NT2/D1 (cell line): Measurements from ENCODE around the gene DNAAF1.
"Not testable (repeated sequence)": the region's sequence is repeated elsewhere in the genome, so short reads cannot be mapped to it uniquely, and the experiment has no call there.

Experiments
- DNase-seq: peaks from one replicate; pipeline ENCODE4 v3.0.0-alpha.2; 2011; ENCODE audit warnings: low read depth, low spot score
- H3K27me3 ChIP-seq: 2 replicates; pipeline ENCODE4 v1.6.0; 2011; ENCODE audit warnings: mild to moderate bottlenecking; ENCODE audit not compliant: insufficient read length, insufficient read depth
- H3K36me3 ChIP-seq: 2 replicates; pipeline ENCODE4 v1.6.1; 2011; ENCODE audit warnings: mild to moderate bottlenecking, low read length, mixed read lengths; ENCODE audit not compliant: insufficient read depth, insufficient read length
- H3K4me1 ChIP-seq: 2 replicates; pipeline ENCODE4 v1.5.1; 2011; ENCODE audit not compliant: insufficient read depth, insufficient read length
- H3K4me3 ChIP-seq: 2 replicates; pipeline ENCODE4 v1.5.1; 2011; ENCODE audit warnings: low read depth; ENCODE audit not compliant: insufficient read length
- H3K9ac ChIP-seq: 2 replicates; pipeline ENCODE4 v1.6.0; 2011; ENCODE audit warnings: low read depth; ENCODE audit not compliant: insufficient read length
- H3K9me3 ChIP-seq: 2 replicates; pipeline ENCODE4 v1.5.1; 2011; ENCODE audit warnings: mild to moderate bottlenecking, low read length; ENCODE audit not compliant: insufficient read depth
- SUZ12 ChIP-seq: IDR thresholded peaks from 2 replicates; pipeline ENCODE4 v1.6.1; 2011; ENCODE audit not compliant: insufficient read length, insufficient read depth; ENCODE audit errors: extremely low read depth
- YY1 ChIP-seq: IDR thresholded peaks from 2 replicates; pipeline ENCODE4 v1.6.1; 2011; ENCODE audit not compliant: insufficient read length, insufficient read depth
- ZNF274 ChIP-seq: IDR thresholded peaks from 2 replicates; pipeline ENCODE4 v1.6.1; 2011; ENCODE audit warnings: mild to moderate bottlenecking, low read depth, low read length

DNAAF1 gene

GRCh38 chr16:84105948-84106740, 39.0 kb upstream of the DNAAF1 start:
- Histone ChIP-seq H3K4me1 (peaks cover 13% of the 10 kb centered on the region), H3K9ac (no peak overlapping the region), H3K36me3 (peaks cover 36% of the 10 kb centered on the region), H3K9me3 (no peaks in the 10 kb centered on the region), H3K27me3 (no peaks in the 10 kb centered on the region), H3K4me3 (no peak overlapping the region)
- no peak for TF ChIP-seq YY1
- TF ChIP-seq ZNF274 = no peak
- no peak for DNase-seq

- TF ChIP-seq ZNF274 = no peak
- no peak for TF ChIP-seq YY1
- no peak for TF ChIP-seq SUZ12
Observed at GRCh38 chr16:84107921-84108320, 37.2 kb upstream of the DNAAF1 start.

GRCh38 chr16:84109598-84110335, 35.3 kb upstream of the DNAAF1 start:
- Histone ChIP-seq H3K4me1 (peaks cover 13% of the 10 kb centered on the region), H3K4me3 (no peak overlapping the region), H3K27me3 (no peaks in the 10 kb centered on the region), H3K9me3 (no peaks in the 10 kb centered on the region), H3K36me3 (peaks cover 28% of the 10 kb centered on the region), H3K9ac (no peak overlapping the region)
- DNase-seq = no peak
- TF ChIP-seq YY1 = no peak
- TF ChIP-seq SUZ12 = no peak
- TF ChIP-seq ZNF274 = no peak

More at GRCh38 chr16:84107921-84108320, 37.2 kb upstream of the DNAAF1 start:
- H3K9me3 ChIP-seq = no peaks in the 10 kb centered on the region
- H3K9ac ChIP-seq = no peak overlapping the region
- H3K27me3 ChIP-seq = no peaks in the 10 kb centered on the region
- no peak for DNase-seq
- H3K4me1 ChIP-seq = peaks cover 13% of the 10 kb centered on the region
- H3K36me3 ChIP-seq = peaks cover 28% of the 10 kb centered on the region
- H3K4me3 ChIP-seq = no peak overlapping the region

GRCh38 chr16:84110527-84110926, 34.6 kb upstream of the DNAAF1 start:
- H3K4me3 ChIP-seq = no peak overlapping the region
- H3K9ac ChIP-seq = no peak overlapping the region
- H3K36me3 ChIP-seq = peaks cover 28% of the 10 kb centered on the region
- peaks cover 8% of the 10 kb centered on the region for H3K4me1 ChIP-seq
- DNase-seq = no peak
- H3K27me3 ChIP-seq = no peaks in the 10 kb centered on the region
- TF ChIP-seq SUZ12 = no peak
- no peak for TF ChIP-seq ZNF274
- TF ChIP-seq YY1 = no peak
- no peaks in the 10 kb centered on the region for H3K9me3 ChIP-seq

GRCh38 chr16:84111525-84111924, 33.6 kb upstream of the DNAAF1 start:
- Histone ChIP-seq H3K36me3 (peaks cover 28% of the 10 kb centered on the region), H3K27me3 (no peaks in the 10 kb centered on the region), H3K9ac (no peak overlapping the region), H3K4me3 (no peak overlapping the region), H3K4me1 (peaks cover 8% of the 10 kb centered on the region), H3K9me3 (no peaks in the 10 kb centered on the region)
- no peak for DNase-seq
- TF ChIP-seq YY1 (no peak), SUZ12 (no peak), ZNF274 (no peak)

- H3K9ac ChIP-seq, DNase-seq, H3K4me3 ChIP-seq: not testable (repeated sequence)
Observed at GRCh38 chr16:84111949-84112348, 33.2 kb upstream of the DNAAF1 start.

GRCh38 chr16:84115919-84116719, 29.0 kb upstream of the DNAAF1 start:
- Histone ChIP-seq H3K9me3 (no peaks in the 10 kb centered on the region), H3K36me3 (peaks cover under 1% of the 10 kb centered on the region), H3K27me3 (peaks cover 9% of the 10 kb centered on the region), H3K4me3 (peak overlapping the region; percentile 94), H3K4me1 (no peaks in the 10 kb centered on the region), H3K9ac (peak overlapping the region; percentile 90)
- DNase-seq = no peak
- TF ChIP-seq SUZ12 (no peak), ZNF274 (no peak), YY1 (no peak)

More at GRCh38 chr16:84111949-84112348, 33.2 kb upstream of the DNAAF1 start:
- not testable (repeated sequence) for H3K27me3 ChIP-seq, H3K9me3 ChIP-seq, H3K4me1 ChIP-seq
- peaks cover 25% of the 10 kb centered on the region for H3K36me3 ChIP-seq
